HG03354 (cell line): Measurements from ENCODE around the gene ITPR1.
A peak's percentile ranks its signal among the peaks of the same experiment; 100 is the strongest.

ENCODE experiments used
- ATAC-seq: cut with Tn5 transposase; IDR thresholded peaks from one replicate; pipeline ENCODE4 v1.9.1; 2021; ENCODE audit warnings: mild to moderate bottlenecking; ENCODE audit not compliant: unreplicated experiment, poor library complexity, severe bottlenecking

ITPR1 gene

DNA sequence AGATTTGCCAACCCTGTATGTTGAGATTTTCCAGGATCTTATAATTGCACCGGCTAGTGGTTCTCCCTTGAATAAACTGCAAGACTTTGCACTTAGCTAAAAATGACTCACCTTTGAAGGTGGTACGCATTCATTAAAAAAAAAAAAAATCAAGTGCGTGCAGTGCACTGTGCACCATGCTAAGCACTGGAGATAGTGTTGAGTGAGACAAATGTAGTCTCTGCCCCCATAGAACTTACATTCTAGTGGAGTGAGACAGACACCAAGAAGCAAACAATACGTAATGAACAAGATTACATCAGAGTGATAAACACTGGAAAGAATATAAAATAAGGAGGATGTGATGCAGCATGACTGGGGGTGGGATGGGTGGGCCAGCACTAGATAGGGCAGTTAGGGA, 69.4 kb downstream of the ITPR1 start:
- no peak for ATAC-seq

GRCh38 chr3:4564270-4564669, 71.1 kb downstream of the ITPR1 start:
- ATAC-seq: no peak

DNA sequence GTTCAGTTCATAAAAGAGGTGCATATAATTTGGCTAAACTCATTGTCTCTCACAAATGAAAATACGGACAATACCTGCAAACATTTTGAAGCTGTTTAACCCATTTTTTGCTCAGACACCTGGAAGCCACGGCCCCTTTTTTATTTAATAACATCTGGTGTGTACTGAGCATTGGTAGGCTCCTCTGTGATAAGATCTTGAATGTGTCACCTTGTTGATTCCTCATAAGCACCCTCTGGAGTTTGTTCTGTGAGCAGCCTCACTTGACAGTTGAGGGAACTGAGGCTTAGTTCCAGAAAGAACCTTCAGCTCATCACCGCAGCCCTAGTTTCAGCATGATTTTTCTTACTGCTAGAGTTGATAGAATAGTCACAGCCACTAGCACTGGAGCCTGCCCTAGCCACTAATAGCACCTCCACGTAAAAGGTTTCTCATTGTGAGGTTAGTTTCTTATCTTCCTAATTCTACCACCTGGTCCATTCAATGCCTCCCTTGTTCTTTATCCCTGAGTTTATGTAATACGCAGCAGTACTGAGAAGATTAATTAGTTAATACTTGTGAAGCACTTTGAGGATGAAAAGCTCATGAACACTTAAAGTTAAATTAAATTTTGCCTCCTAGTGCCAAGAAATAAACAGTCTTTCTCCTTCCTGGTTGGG, 71.9 kb downstream of the ITPR1 start:
- no peak for ATAC-seq

DNA sequence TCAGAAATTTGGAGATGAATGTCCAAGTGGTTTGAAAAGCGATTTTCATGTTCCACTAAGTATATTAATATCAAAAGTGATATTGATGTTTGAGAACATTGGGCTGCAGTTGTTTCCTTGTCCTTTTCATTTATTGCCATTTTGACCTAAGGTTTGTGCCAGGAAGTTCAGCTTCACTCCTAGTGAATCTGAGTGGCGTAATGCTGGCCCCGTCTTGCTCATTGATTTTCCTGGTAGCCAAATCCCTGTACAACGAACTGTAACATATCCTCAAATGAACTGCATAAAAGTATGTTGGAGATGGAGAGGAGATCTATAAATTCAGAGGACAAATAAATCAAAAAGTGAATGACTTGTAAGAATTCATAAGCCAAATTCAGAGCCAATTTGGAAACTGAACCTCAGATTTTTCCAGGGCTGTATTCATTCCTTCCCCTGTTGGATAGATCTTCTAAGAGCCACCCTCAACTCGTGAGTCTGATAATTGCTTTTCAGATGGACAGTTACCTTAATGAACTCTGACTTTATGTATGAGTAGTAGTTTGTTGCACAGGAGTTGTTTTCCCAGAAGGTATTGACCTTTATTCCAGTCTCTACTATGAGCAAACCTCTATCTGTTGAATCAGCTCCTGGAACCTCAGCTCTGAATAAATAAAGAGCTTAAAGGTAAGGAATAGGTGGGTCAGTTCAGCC, 72.8 kb downstream of the ITPR1 start:
- no peak for ATAC-seq

DNA sequence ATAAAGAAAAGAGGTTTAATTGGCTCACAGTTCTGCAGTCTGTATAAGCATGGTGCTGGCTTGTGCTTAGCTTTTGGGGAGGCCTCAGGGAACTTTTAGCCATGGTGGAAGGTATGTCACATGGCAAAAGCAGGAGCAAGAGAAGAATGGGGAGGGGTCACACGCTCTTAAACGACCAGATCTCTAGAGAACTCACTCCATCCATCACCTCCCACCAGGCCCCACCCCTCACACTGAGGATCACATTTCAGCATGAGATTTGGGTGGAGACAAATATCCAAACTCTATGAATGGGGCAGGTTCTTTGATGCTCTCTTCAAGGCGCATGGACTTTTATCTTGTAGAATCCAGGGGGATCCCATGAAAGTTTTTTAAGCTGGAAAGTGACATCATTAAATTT, 75.7 kb downstream of the ITPR1 start:
- ATAC-seq: no peak

DNA sequence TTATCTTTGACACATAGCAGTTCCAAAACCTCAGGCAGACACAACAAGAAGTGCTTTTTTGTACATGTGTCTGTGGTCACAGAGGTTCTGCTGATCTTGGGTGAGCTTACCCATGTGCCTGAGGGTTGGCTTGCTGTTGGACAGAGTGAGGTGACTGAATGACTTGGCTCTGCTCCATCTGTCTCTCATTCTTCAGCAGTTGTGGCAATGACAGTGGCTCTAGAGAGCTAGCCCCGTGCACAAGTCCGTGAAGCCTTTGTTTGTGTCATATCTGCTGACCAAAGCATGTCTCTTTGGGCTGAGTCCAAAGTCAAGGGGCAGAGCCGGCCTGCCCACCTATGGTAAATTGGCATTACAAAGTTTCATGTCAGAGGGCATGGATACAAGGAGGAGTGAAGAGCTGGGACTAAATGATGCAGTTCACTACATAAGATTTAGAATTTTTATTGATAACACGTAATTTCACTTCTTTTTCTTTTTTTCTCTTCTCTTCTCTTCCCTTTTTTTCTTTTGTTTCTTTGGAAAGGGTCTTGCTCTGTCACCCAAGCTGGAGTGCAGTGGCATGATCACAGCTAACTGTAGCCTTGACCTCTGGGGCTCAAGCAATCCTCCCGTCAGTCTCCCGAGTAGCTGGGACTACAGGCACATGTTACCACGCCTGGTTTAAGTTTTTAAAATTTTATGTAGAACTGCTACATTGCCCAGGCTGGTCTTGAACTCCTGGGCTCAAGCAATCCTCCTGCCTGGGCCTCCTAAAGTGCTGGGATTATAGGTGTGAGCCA, 77.9 kb downstream of the ITPR1 start:
- no peak for ATAC-seq

- ATAC-seq: peak; percentile 69
Measured at GRCh38 chr3:4571690-4572334, 78.7 kb downstream of the ITPR1 start.

DNA sequence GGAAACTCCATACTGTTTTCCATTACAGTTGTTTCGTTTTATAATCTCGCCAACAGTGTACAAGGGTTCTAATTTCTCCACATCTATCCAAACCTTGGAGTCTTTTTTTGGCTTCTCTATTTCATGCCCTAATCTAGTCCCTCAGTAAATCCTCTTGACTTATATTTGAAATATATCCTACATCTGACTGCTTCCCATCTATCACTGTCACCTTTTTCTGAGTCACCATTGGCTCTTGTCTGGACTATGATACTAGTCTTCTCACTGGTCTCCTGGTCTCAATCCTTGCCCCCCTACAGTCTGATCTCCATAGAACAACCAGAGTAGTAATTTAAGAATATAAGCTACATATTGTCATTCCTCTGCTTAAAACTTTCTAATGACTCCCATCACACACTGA, 80.0 kb downstream of the ITPR1 start:
- no peak for ATAC-seq

DNA sequence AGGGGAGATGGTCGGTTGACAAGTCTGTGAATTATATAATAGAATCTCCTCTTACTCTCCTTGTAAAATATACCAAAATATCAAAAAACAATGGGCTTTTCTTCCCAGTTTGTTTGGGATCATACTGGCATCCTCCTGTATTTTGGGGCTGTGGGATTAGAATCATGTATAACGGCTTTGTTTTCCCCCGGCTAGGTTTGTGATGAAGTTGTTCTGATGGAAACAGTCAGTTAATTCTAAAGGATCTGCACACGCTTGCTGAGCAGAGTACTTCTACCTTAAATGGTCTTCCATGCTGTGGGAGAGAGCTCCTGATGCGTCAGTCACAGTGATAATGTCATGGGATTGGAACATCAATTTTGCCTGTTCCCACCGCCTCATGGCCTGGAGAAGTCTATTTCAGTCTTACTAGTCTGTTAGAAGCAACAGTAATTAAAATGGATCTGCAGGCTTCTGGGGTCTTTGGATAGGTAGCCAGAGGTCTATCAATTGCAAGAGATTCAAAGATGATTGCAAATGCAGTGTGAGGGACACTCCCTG, 81.3 kb downstream of the ITPR1 start:
- no peak for ATAC-seq

DNA sequence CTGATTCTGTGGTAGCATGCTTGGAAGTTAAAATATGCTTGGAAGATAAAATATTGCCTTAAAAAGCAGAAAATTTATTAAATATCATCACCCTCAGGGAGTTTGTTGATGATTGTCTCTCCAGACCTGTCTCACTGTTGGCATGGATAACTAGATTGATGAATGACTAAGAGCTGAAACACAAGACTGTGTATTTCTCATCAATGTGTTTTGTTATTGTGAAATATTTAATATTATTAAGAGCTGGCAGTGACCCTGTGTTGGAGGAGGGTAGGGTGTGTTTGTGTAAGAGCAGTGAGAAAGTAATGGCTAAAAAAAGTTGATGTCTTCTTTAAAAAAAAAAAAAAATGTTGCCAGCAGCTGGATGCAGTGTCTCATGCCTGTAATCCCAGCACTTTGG, 82.2 kb downstream of the ITPR1 start:
- no peak for ATAC-seq

GRCh38 chr3:4577721-4578120, 84.6 kb downstream of the ITPR1 start:
- ATAC-seq: no peak

DNA sequence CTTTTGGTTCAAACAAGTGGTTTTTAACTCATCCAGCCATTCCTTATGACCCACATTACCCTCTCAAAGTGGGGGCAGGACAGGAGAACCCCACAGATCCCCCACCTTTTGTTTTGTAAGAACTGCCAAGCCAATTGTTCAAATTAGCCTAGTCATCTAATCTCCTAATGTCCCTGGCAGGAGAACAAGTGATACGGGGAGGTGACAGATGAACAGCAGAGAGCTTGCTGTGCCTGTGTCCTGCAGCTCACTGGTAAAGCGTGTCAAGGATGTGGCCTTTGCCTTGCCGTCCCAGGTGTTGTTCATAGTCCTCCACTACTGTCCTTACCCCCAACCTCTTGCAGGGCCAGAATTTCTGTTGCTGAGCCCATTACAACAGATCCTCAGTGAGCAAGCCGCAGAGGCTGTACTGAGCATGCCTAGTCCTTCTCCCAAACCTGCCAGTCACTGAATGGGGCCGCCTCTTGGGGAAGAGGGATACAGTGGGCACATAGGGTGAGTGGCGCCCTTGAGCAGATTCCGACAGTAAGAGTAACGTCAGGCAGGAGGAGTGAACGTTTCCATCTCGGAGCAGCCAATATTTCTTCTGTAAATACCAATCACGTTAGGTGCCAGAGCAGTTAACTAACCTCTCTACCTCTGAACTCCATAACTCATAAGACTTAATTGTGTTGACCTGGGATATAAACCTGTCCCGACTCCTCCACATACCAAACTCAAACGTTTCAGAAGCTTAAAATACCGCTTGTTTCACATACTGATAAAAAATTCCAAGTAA, 87.4 kb downstream of the ITPR1 start:
- ATAC-seq: no peak

DNA sequence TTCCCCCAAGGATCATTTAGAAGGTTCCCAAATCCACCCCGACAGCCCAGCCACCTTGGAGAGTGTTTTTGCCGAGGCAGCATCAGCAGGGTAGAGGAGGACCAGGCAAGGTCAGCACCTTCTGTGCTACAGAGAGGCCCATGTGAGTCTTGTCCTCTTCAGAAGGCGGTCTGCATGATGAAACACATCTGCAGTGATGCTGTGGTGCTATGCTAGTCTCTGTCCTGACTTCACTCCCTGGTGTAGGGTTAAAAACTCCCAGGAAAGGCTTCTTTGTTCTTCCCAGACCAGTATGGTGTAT, 87.9 kb downstream of the ITPR1 start:
- ATAC-seq: no peak

DNA sequence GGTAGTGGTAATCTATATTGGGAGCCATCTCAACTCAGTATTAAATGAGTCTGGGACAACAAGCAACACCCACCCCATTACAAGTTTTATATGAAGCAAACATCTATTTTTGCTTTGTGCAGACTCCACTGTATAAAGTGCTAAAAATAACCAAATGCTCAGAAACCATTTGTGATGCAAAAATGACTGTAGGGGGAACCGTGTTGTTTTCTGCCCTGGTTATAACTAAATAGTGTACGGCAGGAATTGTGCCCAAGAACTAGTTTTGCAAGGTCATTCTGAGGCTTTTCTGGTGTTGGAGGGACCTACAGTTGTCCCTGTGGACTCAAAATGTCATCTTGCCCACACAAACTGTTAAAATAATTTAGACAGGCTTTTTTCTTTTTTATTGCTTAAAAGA, 88.3 kb downstream of the ITPR1 start:
- no peak for ATAC-seq

GRCh38 chr3:4581920-4582611, 88.9 kb downstream of the ITPR1 start:
- ATAC-seq: no peak

- no peak for ATAC-seq
Measured at GRCh38 chr3:4582624-4583023, 89.5 kb downstream of the ITPR1 start.

- ATAC-seq: no peak
Measured at GRCh38 chr3:4583416-4583815, 90.3 kb downstream of the ITPR1 start.

DNA sequence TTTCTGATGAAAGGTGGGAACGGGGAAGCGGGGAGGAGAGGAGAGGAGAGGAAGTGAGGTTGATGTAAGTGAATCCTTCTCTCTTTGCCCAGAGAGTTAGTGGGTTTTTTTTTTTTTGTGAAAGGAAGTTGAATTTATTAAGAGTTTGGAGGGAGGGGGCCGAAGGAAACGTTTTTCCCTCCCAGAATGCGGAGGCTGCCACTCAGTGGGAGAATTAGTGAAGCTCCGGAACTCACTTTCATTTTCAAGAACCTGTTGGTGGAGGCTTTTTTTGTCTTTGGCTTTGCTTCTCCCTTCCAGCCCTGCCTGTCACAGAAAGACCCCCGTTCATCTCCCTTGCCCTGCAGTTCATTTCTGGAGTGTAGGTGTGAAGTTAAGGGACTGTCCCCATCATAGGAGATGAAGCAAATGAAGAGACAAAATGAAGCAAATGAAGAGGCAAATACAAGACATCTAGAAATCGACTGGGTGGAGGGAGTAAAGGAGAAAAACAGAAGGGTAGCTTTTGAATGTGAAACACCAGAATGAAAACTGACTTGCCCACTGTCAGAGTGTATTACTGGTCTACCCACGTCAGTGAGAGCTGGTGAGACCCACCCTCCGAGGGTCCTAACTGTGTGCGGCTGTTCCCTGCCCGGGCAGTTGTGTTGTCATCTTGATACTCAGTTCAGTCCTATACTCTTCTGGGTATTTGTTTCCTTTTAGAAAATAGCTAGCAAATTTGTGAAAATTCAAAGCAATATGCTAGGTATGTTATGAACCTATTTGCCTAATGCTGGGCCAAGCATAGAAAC, 91.5 kb downstream of the ITPR1 start:
- peak; percentile 57 for ATAC-seq
